Left lobe of liver (tissue), 2 donors: Measurements from ENCODE around the gene ORM2. TPM values are rescaled to one million over a fixed set of nuclear protein-coding genes. Genes with fewer than 3 reads are reported as not detected.
"Not testable (repeated sequence)": the region's sequence is repeated elsewhere in the genome, so short reads cannot be mapped to it uniquely, and the experiment has no call there.

Source experiments
- ATAC-seq: fragments of 200-7000 bp; cut with Tn5 transposase; one replicate; pipeline ENCODE4 v1.9.1; 2020; ENCODE audit warnings: mild to moderate bottlenecking, moderate library complexity
- DNase-seq: peaks from one replicate; pipeline ENCODE4 v3.0.0-alpha.2; 2020; ENCODE audit warnings: low spot score
- total RNA-seq: library from RNA; stranded (reverse); gene quantifications from one replicate; pipeline ENCODE4 v1.2.1, GENCODE V29; 2021
- donor health status: DM: no; HTN: no; CAD: no; lungs with moderate emphysema.
- donor health status: DM: no; HTN: yes; CAD: no.

The ORM2 gene
- total RNA-seq, 1 donor from 2014 or later, result 4,103 TPM

DNA sequence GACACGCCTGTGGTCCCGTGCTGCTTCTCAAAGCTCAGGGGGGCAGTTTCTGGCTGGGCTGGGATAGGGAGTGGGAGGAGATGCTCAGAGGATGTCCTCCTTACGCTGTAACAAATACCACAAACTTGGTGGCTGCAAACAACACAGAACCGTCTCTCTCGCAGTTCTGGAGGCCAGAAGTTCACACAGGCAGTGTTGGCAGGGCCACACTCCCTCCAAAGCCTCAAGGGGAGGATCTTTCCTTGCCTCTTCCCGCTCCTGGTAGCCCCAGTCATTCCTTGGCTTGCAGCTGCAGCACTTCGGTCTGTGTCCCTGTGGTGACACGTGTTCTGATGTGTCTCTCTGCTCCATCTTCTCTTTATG is 17.2 kb upstream of the ORM2 start:
- ATAC-seq, result no peak
- peak; percentile 41 for DNase-seq

- ATAC-seq (no peak), DNase-seq (peak; percentile 32)
These were observed 16.5 kb upstream of the ORM2 start for GRCh38 chr9:114313186-114313585.

GRCh38 chr9:114314256-114314867 is 15.3 kb upstream of the ORM2 start:
- ATAC-seq (peak; percentile 2), DNase-seq (peak; percentile 45)

DNA sequence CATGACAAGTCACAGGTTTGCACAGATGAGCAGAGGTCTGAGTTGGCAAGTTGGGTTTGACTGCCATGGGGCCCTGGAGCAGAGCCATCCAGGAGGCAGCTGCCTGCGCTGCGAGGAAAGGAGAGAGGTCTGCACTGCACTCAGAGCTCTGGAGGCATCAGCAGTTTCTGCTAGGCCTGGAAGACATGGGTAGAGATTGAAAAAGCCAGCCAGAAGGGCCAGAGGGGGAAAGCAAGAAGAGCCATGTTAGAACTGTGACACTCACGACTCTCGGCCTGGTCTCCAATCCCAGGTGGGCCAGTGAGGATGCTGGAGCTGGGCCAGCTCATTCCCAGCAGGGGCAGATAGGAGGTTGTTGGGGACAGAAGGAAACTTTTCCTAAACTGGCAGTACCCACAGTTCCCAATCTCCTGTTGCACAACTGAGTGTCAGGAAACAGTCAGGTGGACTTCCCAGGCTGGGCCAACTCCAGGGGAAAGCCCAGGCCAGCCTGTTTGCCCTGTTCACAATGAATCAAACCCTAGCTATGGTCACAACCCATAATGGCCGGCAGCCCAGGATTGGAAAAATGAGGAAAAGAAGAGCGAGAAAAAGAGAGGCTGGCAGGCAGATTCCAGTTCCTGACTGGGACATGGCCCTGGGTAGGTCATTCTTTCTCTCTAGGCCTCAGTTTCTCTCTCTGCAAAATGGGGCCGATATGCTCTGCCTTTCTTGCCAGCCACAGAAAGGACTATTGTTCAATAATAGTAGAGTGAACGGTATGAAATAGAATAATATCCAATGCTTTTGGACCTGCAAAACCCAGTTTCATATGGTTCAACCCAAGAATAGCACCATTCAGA is 14.6 kb upstream of the ORM2 start:
- ATAC-seq (peak; percentile 79), DNase-seq (peak; percentile 95)

GRCh38 chr9:114315723-114316363 is 13.8 kb upstream of the ORM2 start:
- ATAC-seq (peak; percentile 26), DNase-seq (peak; percentile 53)

- ATAC-seq, result no peak
- peak; percentile 41 for DNase-seq
These were observed 13.0 kb upstream of the ORM2 start for GRCh38 chr9:114316605-114317230.

DNA sequence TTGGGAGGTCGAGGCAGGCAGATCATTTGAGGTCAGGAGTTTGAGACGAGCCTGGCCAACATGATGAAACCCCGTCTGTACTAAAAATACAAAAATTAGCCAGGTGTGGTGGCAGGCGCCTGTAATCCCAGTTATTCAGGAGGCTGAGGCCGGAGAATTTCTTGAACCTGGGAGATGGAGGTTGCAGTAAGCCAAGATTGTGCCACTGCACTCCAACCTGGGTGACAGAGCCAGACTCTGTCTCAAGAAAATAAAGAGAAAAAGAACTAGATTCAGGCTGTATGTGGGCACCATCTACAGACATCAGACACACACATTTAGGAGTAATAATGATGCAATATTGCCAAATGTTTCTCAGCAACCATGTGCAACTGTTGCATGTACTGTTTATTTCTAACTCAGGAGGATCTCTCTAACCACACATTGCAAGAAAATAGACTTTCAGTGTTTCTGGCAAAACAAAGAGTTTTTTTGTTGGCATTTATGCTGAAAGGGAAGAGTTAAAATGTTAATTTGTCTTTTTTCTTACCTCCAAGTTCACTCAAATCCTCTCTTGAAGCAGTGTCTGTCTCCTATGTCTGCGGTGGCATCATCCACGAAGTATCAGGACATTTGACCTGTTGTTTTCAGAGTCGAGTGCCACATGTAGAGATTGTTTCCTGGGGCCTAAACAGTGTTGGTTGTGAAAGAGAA is 11.9 kb upstream of the ORM2 start:
- no peak for DNase-seq
- ATAC-seq, result peak; percentile 14

- ATAC-seq (no peak), DNase-seq (peak; percentile 45)
These were observed 11.3 kb upstream of the ORM2 start for GRCh38 chr9:114318416-114318815.

DNA sequence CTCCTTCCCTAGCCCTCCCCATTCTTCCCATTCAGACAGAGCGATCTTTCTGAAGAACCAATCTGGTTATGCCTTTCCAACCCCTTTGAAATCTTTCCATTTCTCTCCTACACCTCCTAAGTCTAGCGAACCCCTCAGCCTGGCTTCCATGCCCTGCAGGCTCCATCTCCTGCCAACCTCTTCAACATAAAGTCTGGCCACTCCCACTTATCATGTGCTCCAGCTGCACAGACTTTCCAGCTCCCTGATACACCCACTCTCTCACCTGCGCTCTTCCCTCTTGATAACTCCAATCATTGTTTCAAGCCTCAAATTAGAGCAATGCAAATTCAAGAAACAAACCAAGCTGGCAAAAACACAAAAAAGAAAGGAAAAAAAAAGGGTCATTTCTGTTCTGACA is 10.5 kb upstream of the ORM2 start:
- DNase-seq, result peak; percentile 40
- no peak for ATAC-seq

DNA sequence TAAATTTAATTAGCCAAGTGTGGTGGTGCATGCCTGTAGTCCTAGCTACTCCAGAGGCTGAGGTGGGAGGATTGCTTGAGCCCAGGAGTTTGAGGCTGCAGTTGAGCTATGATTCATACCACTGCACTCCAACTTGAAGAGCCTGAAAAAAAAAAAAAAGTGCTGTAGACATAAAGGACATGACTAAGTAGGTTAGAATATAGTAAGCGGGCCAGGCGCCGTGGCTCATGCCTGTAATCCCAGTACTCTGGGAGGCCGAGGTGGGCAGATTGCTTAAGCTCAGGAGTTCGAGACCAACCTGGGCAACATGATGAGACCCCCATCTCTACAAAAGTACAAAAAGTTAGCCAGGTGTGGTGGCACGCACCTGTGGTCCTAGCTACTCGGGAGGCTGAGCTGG is 9.0 kb upstream of the ORM2 start:
- not testable (repeated sequence) for ATAC-seq
- DNase-seq, result peak; percentile 10

GRCh38 chr9:114321759-114322158 is 7.9 kb upstream of the ORM2 start:
- DNase-seq, result no peak

DNA sequence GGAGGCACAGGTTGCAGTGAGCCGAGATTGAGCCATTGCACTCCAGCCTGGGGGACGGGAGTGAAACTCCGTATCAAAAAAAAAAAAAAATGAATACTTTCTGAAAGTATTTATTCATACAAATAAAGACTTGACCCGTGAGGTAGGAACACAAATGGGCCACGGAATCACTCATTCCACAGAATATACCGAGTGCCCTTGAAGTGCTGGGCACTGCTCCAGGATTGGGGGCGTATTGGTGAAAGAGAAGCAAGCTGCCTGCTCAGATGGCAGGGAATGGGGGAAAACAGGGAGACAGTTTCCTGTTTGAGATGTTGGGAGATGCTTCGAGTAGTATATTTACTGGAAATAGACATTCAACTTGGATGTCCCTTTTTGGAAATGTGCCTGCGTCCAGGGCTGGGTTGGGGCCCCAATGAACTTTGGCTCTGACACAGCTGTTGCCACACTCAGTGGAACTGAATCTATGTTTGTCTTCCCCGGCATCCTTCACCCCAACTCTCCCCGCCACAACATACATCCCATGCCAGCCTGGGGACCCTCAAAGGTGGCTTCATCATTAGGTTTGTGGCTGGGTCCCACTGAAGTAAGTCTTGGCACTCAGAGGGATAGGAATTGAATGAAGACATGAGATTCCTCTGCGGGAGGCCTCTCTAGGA is 7.4 kb upstream of the ORM2 start:
- ATAC-seq (peak; percentile 42), DNase-seq (peak; percentile 92)

More at GRCh38 chr9:114321759-114322158, 7.9 kb upstream of the ORM2 start:
- ATAC-seq, result no peak

DNA sequence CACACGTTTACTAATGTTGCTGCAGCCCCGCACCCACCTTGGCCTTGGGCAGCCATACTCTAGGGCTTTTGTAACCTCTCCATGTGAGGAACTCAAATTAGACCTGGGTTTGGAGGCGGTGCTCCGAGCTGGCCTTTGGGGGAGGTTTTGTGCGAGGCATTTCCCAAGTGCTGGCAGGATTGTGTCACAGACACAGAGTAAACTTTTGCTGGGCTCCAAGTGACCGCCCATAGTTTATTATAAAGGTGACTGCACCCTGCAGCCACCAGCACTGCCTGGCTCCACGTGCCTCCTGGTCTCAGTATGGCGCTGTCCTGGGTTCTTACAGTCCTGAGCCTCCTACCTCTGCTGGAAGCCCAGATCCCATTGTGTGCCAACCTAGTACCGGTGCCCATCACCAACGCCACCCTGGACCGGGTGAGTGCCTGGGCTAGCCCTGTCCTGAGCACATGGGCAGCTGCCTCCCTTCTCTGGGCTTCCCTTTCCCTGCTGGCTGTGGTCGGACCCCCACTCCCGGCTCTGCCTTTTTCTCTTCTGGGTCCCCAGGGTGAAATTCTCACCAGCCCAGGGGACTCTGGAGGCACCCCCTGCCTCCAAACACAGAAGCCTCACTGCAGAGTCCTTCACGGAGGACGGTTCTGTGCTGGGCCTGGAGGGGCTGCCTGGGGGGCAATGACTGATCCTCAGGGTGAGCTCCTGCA is 6.7 kb upstream of the ORM2 start, which contains the start of gene ORM1:
TSS of gene ORM1 (plus strand) at position 268 of the 701 bp plus-strand sequence. CDS start at position 304, 36 bp downstream.
- DNase-seq, result not testable (repeated sequence)
- ATAC-seq, result peak; percentile 66

DNA sequence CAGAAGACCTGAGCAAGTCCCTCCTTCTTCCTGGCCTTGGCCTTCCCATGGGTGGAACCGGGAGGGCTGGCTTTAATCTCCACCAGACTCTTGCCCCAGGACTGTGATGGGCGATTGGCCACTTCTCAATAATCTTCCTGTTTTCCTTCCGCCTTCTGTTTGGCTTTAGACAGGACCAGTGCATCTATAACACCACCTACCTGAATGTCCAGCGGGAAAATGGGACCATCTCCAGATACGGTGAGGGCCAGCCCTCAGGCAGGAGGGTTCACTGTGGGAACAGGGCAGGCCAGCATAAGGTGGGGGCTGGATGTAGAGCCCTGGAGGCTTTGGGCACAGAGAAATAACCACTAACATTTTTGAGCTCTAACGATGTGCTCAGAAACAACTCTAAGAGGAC is 5.8 kb upstream of the ORM2 start:
- ATAC-seq, DNase-seq: not testable (repeated sequence)

DNA sequence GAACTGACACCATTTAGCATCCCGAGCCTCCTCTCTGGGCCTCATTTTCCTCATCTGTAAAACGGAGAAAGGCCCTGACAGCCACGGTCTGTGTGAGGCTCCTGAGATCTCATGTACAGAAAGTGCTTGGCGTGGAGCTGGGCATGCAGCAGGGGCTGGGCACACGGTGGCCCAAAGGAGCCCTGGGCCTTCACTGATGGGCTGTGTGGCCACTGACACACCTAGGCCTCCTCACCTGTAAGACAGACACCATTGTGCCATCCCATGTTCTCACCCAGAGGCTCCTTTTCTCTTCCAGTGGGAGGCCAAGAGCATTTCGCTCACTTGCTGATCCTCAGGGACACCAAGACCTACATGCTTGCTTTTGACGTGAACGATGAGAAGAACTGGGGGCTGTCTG is 5.2 kb upstream of the ORM2 start:
- ATAC-seq (no peak), DNase-seq (no peak)

- ATAC-seq, DNase-seq: not testable (repeated sequence)
These were observed 4.7 kb upstream of the ORM2 start for GRCh38 chr9:114324965-114325364.

DNA sequence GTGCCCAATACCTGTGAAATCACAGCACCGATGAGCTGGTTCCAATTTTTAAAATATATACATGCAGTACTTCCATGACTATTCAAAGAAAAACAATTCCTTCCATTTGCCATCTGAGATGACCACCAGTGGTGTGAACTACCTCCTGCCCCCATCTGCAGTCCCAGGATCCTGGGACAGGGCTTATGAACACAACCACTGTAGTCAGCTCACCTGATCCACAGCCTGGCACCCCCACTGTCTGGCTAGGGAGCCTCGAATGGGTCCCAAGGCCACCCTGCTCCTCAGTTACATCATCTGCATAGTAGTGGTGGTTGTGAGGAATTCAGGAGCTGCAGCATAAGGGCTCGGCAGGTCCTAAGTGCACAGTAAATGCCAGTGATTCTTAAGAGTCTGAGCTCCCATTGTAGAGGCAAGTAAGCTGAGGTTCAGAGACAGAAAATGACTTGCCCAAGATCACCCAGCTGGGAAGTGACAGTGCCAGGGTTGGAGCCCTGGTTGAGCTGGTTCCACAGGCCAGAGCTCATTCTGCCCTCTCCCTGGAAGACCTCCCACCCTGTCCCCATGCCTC is 3.9 kb upstream of the ORM2 start:
- peak; percentile 1 for ATAC-seq
- not testable (repeated sequence) for DNase-seq

DNA sequence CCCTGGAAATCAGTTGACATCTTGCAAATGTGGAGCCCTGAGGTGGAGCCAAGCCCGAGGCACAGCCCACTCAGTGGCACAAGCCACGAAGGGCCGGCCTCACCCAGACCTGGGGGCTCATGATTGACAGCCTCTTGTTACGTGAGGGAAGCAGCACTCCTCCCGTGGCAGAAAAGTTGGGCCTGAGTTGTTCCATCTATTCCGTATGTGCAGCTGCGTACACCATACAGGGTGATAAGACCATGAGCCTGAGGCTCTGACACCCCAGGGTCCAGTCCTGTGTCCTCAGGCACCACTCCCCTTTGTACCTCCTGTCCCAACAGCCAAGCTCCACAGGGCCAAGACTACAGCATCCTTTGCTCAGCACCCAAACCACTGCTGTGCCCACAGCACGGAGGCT is 1.9 kb upstream of the ORM2 start:
- ATAC-seq (peak; percentile 7), DNase-seq (no peak)

DNA sequence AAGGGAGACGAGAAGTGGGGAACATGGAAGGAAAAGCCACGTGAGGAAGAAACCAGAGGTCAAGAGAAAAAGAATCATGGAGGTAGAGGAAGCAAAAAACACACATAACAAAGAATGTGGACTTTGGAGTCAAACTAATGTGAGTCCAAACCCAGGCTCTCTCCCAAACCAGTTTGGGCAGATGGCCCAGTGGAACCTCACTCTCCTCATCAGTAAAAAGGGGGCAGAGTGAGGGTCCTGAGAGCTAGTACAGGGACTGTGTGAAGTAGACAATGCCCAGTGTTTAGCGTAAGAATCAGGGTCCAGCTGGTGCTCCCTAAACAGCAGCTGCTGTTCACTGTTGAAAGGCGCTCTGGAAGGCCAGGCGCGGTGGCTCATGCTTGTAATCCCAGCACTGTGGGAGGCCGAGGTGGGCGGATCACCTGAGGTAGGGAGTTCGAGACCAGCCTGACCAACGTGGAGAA is 1.3 kb upstream of the ORM2 start:
- DNase-seq (peak; percentile 71), ATAC-seq (peak; percentile 4)
